PFSK-1 (cell line): ENCODE results near the gene IQGAP3.

Experiments used
- FOXP2 ChIP-seq: optimal IDR thresholded peaks from 2 replicates; pipeline ENCODE3; 2011; ENCODE audit warnings: borderline replicate concordance, control low read depth, inconsistent platforms; ENCODE audit not compliant: insufficient read depth; ENCODE audit errors: extremely low read length, extremely low read depth
- POLR2AphosphoS5 ChIP-seq: IDR thresholded peaks from 2 replicates; pipeline ENCODE4 v1.6.1; 2012; ENCODE audit warnings: low read depth, mild to moderate bottlenecking, control low read depth, low read length, moderate library complexity
- REST ChIP-seq, 2 experiments: IDR thresholded peaks; 2 replicates each; pipeline versions ENCODE4 v1.6.1 to v1.8.0; 2011 to 2012; ENCODE audit warnings: low read depth in 2 of 2, low read length in 2 of 2, control low read depth in 1 of 2, inconsistent platforms in 1 of 2, mild to moderate bottlenecking in 1 of 2, moderate library complexity in 1 of 2; ENCODE audit not compliant: insufficient read depth in 1 of 2
- SIN3A ChIP-seq: IDR thresholded peaks from 2 replicates; pipeline ENCODE4 v1.6.1; 2012; ENCODE audit warnings: mild to moderate bottlenecking, low read length, moderate library complexity, borderline replicate concordance; ENCODE audit not compliant: insufficient read depth
- TAF1 ChIP-seq: IDR thresholded peaks from 2 replicates; pipeline ENCODE4 v1.6.1; 2012; ENCODE audit warnings: low read length, control low read depth, borderline replicate concordance; ENCODE audit not compliant: insufficient read depth

IQGAP3 gene

DNA sequence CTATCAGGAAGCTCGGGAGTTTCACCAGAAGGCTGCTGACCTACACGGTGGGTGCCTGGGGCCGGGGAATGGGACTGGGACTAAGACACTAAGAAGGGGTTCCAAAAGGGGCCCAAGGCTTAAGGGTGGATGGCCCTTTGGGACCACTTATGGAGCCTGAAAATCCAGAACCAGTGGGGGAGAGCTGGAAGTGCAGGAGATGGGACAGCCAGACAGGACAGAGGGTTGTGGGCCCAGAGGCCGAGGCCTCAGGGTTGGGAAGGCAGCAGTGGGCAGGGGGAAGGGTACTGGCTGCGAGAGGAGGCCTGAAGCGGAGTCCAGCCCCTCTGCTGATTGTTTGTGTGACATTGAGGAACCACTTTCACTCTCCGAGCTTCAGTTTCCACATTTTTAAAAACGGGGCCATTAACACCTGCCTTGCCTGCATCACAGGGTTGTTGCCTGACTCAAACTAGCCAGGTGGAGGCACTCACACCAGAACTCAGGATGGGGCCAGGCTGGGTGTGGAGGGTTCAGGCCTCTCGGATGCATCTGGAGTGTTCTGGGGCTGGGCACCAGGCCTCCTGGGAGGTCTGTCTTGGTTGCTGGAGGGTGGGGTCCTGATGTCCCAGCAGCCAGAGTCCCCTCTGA lies 10.1 kb upstream of the IQGAP3 start:
- no peak for TF ChIP-seq FOXP2
- no peak for TF ChIP-seq SIN3A
- TF ChIP-seq POLR2AphosphoS5 = no peak
- TF ChIP-seq REST (IDR thresholded peaks at IDR 0.05; ENCODE audit: insufficient read depth in 1 of 2, low read depth in 2 of 2, low read length in 2 of 2) = no peak
- no peak for TF ChIP-seq TAF1

DNA sequence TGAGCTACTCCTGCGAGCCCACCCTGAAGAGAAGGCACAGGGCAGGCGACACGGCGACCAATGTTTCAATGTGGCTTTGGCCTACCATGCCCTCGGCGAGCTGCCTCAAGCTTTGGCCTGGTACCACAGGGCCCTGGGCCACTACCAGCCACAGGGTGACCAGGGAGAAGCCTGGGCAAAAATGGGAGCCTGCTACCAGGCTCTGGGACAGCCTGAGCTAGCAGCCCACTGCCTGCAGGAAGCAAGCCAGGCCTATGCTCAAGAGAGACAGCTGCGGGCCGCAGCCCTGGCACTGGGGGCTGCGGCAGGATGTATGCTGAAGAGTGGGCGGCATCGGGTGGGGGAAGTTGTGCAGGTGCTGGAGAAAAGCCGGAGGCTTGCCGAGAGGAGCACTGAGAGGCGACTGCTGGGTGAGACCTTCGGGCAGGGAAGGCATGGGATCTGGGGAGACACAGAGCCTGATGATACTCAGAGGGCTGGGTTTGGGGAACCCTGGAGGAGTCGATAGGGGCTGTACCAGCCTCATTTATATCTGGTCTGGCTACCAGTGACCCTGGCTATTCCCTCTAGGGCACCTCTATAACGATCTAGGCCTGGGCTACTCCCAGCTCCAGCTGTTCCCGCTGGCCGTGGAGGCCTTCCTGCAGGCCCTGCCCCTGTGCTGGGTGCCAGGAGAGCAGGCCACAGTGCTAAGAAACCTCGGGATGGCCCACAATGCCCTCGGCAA lies 9.5 kb upstream of the IQGAP3 start:
- TF ChIP-seq SIN3A (no peak), POLR2AphosphoS5 (no peak), REST (IDR thresholded peaks at IDR 0.05; ENCODE audit: insufficient read depth in 1 of 2, low read depth in 2 of 2, low read length in 2 of 2) (no peak), FOXP2 (no peak), TAF1 (no peak)

- no peak for TF ChIP-seq FOXP2
- TF ChIP-seq TAF1 = no peak
- no peak for TF ChIP-seq SIN3A
- no peak for TF ChIP-seq POLR2AphosphoS5
- no peak for TF ChIP-seq REST (IDR thresholded peaks at IDR 0.05; ENCODE audit: insufficient read depth in 1 of 2, low read depth in 2 of 2, low read length in 2 of 2)
Measured at GRCh38 chr1:156579472-156579871, 7.1 kb upstream of the IQGAP3 start, which contains the start of gene TTC24. Gene TTC24, plus strand, starts transcription at chr1:156579723. Its CDS starts 1,642 bp downstream, at chr1:156581365.

DNA sequence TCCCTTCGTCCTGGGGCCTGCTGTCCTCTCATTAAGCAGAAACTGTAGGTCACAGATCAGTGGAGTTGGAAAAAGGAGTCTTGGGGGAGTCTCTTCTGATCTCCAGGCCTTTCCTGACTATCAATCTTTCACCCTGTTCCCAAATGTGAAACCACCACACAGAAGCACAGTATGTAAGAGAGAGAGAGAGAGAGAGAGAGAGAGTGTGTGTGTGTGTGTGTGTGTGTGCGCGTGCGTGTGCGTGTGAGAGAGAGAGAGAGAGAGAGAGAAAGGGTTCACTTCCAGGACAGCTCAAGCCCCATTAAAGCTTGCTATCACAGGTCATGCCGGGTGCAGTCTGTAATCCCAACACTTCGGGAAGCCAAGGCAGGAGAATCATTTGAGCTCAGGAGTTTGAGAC lies 5.7 kb upstream of the IQGAP3 start:
- no peak for TF ChIP-seq FOXP2
- TF ChIP-seq SIN3A = no peak
- TF ChIP-seq POLR2AphosphoS5 = no peak
- TF ChIP-seq REST (IDR thresholded peaks at IDR 0.05; ENCODE audit: insufficient read depth in 1 of 2, low read depth in 2 of 2, low read length in 2 of 2) = no peak
- TF ChIP-seq TAF1 = no peak
